ENCODE results near the gene HEMK1. TPM values are rescaled to one million over a fixed set of nuclear protein-coding genes. Genes with fewer than 3 reads are reported as not detected.

Gene HEMK1
- total and polyA plus RNA-seq, 9 donors, result 6.8 to 35.3 (median 23.8) TPM

DNA sequence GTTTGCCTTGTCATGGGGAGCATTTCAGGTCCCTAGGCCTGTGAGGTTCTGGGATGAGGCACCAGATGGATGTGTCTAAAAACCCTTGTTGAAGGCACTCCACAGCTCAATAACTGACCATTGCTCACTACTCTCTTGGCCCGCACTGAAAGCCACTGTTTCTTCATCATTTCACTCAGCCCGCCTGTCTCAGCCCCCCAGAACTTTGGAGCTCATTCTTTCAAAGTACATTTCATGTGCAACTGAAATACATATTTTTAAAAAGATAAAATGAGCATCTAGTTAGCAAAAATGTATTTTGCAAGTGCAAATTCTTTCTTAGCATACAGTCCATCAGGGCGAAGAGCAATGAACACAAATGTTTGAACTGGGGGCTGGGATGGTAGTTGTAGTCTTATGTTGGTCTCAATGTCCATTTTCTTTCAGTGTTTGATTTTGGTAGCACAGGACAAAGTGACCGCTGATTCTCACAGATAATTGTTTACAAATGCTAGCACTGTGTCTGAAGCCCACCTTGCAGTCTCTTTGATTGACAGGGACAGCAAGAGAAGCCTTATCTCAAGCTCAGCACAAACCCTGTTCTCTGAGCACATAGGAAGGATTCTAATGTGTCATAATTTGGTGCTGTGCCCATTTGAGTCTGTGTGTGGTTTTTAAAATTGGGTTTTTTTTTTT is 19.6 kb downstream of the HEMK1 start:
- H3K4me1 ChIP-seq (ENCODE audit: insufficient read depth), result peaks cover 10% of the 10 kb centered on the region
- H3K27me3 ChIP-seq, result no peaks in the 10 kb centered on the region
- no peaks in the 10 kb centered on the region for H3K9me3 ChIP-seq
- no peak for DNase-seq
- 80 to 83% (median 82%) methylated on average over 4 of the region's 4 CpGs for WGBS, 3 donors
- intact Hi-C loops (cut with DNase I), result no loop called here
- H3K36me3 ChIP-seq, result no peaks in the 10 kb centered on the region
- no peak overlapping the region for H3K4me3 ChIP-seq
- TF ChIP-seq, protein P1, sequence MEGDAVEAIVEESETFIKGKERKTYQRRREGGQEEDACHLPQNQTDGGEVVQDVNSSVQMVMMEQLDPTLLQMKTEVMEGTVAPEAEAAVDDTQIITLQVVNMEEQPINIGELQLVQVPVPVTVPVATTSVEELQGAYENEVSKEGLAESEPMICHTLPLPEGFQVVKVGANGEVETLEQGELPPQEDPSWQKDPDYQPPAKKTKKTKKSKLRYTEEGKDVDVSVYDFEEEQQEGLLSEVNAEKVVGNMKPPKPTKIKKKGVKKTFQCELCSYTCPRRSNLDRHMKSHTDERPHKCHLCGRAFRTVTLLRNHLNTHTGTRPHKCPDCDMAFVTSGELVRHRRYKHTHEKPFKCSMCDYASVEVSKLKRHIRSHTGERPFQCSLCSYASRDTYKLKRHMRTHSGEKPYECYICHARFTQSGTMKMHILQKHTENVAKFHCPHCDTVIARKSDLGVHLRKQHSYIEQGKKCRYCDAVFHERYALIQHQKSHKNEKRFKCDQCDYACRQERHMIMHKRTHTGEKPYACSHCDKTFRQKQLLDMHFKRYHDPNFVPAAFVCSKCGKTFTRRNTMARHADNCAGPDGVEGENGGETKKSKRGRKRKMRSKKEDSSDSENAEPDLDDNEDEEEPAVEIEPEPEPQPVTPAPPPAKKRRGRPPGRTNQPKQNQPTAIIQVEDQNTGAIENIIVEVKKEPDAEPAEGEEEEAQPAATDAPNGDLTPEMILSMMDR (IDR thresholded peaks at IDR 0.05), result no peak
- TF ChIP-seq POLR2A (IDR thresholded peaks at IDR 0.05) (no peak), EP300 (IDR thresholded peaks at IDR 0.05) (no peak)
- H3K27ac ChIP-seq, result no peak overlapping the region

DNA sequence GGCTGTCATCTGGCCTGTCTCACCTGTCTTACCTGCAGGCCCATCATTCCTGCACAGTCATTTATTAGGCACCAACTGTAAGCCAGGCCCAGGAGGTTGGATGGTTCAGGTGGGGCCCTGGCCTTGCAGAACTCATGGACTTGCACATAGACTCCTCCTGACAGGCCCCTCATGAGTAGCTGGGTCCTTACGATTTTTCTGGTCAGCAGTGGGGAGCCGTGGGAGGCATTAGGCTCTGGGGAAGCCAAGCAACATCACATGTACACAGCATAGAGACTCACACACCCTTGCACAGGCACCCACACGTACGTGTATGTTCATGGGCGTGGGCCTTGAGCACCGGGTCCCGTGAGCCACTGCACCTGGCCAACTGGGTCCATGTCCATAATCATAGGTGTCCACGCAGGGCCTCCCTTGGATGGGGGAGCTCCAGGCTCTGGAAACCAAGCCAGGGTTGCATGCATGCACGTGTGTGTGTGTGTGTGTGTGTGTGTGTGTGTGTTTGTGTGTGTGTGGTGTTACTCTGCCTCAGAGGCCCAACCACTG is 21.9 kb downstream of the HEMK1 start:
- Histone ChIP-seq H3K27ac (no peak overlapping the region), H3K4me3 (no peak overlapping the region), H3K9me3 (no peaks in the 10 kb centered on the region), H3K36me3 (no peaks in the 10 kb centered on the region), H3K4me1 (ENCODE audit: insufficient read depth) (peaks cover 10% of the 10 kb centered on the region), H3K27me3 (no peaks in the 10 kb centered on the region)
- no peak for TF ChIP-seq EP300 (IDR thresholded peaks at IDR 0.05)
- TF ChIP-seq, protein P1 (IDR thresholded peaks at IDR 0.05), result no peak
- no peak for TF ChIP-seq POLR2A (IDR thresholded peaks at IDR 0.05)
- intact Hi-C loops (cut with DNase I), result no loop called here
- DNase-seq, result no peak
- 62 to 65% (median 65%) methylated on average over 9 of the region's 9 CpGs for WGBS, 3 donors

DNA sequence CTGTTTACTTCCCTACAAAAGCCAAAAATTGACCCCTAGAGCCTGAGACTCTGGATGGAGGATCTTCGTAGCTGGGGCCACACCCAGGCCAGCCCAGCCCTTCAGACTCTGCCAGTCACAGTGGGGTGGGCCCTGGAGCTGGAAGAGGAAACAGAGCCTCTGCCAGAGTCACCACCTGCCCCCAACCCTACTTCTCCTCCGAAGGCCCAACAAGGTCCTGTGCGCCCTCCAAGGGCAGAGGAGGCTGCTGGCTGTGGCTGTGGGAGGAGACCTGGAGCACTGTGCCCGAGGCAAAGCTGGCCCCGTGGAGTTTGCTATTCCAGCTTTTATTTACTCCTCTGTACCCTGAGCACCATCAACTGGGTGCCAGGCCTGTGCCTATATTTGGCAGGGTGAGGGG is 23.2 kb downstream of the HEMK1 start:
- intact Hi-C loops (cut with DNase I), result no loop called here
- Histone ChIP-seq H3K27me3 (no peaks in the 10 kb centered on the region), H3K4me1 (ENCODE audit: insufficient read depth) (peaks cover 10% of the 10 kb centered on the region), H3K4me3 (no peak overlapping the region), H3K27ac (no peak overlapping the region), H3K36me3 (no peaks in the 10 kb centered on the region), H3K9me3 (no peaks in the 10 kb centered on the region)
- no peak for DNase-seq
- WGBS, 3 donors, result 41 to 43% (median 42%) methylated on average over 5 of the region's 5 CpGs
- TF ChIP-seq, protein P1 (IDR thresholded peaks at IDR 0.05), result no peak
- TF ChIP-seq POLR2A (IDR thresholded peaks at IDR 0.05), result no peak
- no peak for TF ChIP-seq EP300 (IDR thresholded peaks at IDR 0.05)

DNA sequence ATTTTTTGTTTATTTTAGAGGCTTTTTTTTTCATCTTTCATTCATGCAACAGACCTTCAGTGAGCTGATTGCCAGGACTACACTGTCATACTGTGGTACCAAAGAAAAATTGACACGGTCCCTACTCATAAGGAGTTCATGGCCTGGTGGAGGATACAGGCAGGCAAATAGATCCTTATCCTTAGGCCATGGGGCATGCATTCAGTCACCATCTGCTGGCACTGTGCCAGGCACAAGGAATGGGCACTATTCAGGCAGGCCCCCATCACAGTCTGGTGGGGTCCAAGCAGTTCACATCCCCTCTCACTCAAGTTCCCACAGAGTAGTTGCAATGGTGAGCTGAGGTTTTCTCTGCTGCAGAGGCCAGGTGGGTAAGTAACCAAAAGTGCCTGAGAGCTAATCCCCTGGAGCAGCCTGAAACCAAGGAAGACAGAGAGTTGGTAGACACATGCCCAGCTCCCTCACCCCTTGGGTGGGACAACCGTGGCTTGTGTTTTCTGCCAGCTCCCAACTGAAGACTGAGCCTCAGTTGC is 25.0 kb downstream of the HEMK1 start:
- Histone ChIP-seq H3K4me3 (no peak overlapping the region), H3K4me1 (ENCODE audit: insufficient read depth) (peaks cover 9% of the 10 kb centered on the region), H3K9me3 (no peaks in the 10 kb centered on the region), H3K27me3 (no peaks in the 10 kb centered on the region), H3K36me3 (no peaks in the 10 kb centered on the region), H3K27ac (no peak overlapping the region)
- intact Hi-C loops (cut with DNase I), result no loop called here
- no peak for DNase-seq
- 24 to 51% (median 46%) methylated on average over 2 of the region's 2 CpGs for WGBS, 3 donors
- no peak for TF ChIP-seq POLR2A (IDR thresholded peaks at IDR 0.05)
- TF ChIP-seq, protein P1 (IDR thresholded peaks at IDR 0.05), result no peak
- TF ChIP-seq EP300 (IDR thresholded peaks at IDR 0.05), result no peak
